GM19035 (cell line): ENCODE results near the gene PLXDC2.

Experiments used
- ATAC-seq: cut with Tn5 transposase; IDR thresholded peaks from one replicate; pipeline ENCODE4 v1.9.1; 2021; ENCODE audit not compliant: unreplicated experiment

Gene PLXDC2

GRCh38 chr10:19908991-19909696, 92.9 kb downstream of the PLXDC2 start:
- no peak for ATAC-seq

DNA sequence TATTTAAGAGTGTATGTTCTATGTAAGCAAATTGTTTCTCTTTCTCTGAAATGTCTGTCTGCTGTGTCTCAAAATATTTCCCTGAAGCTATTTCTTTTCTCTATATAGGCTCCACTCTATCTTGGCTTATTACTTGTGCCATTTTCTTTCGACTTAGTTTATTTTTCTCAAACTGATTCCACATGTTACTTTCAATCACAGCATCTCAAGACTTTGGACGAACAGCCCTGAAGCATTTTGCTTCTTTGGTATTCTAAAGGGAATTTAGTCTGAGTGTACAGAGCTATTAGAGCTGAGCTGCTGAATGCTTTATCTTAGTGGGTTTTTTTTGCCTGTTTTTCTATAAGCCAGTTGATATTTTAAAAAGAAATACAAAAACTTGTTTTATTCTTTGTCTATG, 95.7 kb downstream of the PLXDC2 start:
- no peak for ATAC-seq

- no peak for ATAC-seq
These were observed 97.8 kb downstream of the PLXDC2 start for GRCh38 chr10:19913987-19914386.

- ATAC-seq: no peak
These were observed 98.9 kb downstream of the PLXDC2 start for GRCh38 chr10:19915125-19915524.

GRCh38 chr10:19915816-19916215, 99.6 kb downstream of the PLXDC2 start:
- no peak for ATAC-seq

DNA sequence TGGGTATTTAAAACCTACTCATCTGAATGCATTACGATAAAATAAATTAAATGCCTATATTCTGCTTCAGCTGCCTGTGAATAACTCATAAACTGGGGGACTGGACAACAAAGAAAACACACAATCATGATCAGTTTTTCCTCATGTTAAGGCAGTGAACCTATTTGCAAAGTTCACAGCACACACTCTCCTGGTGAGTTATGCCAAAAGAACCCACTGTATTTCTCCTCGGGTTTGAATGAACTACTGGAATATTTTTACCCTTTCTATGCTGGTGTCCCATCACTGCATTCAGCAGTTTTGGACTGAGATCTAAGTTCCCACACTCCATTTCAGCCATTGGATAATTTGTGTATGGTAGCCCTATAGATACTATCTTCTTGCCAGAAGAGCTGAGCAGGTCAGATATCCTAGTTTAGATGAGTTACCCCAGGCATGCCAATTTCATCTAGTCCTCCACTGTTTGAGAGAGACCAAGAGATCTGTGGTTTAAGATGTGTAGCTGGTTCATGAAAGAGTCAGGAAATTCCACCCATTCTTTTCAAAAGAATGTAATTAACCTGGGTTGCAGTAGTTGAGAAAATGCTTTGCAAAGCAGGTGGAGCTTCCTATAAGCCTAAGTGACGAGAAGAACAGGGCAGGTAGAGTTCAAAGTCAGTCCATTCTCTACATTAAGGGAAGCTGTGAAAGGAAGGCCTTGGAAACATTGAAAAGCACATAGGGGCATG, 101.7 kb downstream of the PLXDC2 start:
- no peak for ATAC-seq

DNA sequence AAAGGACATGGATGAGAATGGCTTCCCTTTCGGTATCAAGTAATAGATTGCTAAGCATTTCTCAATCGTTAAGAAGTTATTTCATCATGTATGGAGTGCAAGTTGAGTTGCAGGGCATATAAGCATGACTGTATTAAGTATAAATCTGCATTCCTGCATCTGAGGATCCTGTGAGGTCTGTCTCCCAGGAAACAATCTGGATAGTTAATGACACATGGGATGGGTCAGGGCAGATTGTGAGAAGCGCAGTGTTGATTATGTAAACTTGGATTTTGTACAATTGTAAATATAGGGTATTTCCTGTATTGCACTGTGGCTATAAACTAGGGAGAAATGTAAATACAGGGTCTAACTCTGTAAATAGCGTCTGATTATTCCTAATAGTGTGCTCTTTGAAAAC, 102.6 kb downstream of the PLXDC2 start:
- ATAC-seq: no peak

GRCh38 chr10:19919671-19920070, 103.4 kb downstream of the PLXDC2 start:
- no peak for ATAC-seq

- ATAC-seq: no peak
These were observed 104.0 kb downstream of the PLXDC2 start for GRCh38 chr10:19920075-19920726.

DNA sequence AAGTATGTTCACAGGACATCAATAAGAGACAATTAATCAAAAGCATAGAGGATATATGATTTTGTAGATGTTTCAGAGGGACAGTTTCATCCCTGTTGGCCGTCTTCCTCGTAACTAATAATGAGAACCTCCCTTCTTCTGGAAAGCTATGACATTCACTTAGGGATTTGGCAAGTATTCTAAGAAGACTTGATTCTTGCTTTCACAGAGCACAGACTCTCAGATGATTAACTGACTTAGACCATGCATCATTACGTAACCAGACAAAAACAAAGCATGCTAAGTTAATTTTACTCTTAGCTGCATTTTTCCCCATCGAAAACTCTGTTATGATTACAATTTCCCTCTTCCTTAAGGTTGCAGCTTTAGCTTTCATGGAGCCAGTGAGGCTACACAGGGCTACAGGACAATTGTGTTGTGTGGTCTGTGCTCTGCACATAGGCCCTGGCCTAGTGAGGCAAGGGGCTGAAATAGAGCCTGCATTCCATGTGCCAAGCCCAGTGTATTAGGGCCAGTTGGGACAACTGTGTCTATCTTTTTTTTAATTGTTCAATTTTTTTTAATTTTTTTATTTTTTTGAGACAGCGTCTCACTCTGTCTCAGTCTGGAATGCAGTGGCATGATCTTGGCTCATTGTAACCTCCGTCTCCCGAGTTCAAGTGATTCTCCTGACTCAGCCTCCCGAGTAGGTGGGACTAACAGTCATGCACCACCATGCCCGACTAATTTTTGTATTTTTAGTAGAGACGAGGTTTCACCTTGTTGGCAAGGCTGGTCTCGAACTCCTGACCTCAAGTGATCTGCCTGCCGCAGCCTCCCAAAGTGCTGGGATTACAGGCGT, 105.3 kb downstream of the PLXDC2 start:
- ATAC-seq: no peak

GRCh38 chr10:19922236-19922963, 106.2 kb downstream of the PLXDC2 start:
- ATAC-seq: no peak

- no peak for ATAC-seq
These were observed 108.8 kb downstream of the PLXDC2 start for GRCh38 chr10:19925064-19925463.

DNA sequence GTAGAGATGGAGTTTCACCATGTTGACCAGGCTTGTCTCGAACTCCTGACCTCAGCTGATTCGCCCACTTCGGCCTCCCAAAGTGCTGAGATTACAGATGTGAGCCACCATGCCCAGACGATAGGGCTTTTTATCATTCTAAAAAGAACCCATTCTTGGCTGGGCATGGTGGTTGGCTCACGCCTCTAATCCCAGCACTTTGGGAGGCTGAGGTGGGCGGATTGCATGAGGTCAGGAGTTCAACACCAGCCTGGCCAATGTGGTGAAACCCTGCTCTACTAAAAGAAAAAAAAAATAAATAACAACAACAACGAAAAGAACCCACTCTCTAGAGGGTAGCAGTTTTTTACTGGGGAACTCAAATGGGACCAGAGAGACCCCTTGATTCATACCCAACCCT, 112.7 kb downstream of the PLXDC2 start:
- no peak for ATAC-seq

DNA sequence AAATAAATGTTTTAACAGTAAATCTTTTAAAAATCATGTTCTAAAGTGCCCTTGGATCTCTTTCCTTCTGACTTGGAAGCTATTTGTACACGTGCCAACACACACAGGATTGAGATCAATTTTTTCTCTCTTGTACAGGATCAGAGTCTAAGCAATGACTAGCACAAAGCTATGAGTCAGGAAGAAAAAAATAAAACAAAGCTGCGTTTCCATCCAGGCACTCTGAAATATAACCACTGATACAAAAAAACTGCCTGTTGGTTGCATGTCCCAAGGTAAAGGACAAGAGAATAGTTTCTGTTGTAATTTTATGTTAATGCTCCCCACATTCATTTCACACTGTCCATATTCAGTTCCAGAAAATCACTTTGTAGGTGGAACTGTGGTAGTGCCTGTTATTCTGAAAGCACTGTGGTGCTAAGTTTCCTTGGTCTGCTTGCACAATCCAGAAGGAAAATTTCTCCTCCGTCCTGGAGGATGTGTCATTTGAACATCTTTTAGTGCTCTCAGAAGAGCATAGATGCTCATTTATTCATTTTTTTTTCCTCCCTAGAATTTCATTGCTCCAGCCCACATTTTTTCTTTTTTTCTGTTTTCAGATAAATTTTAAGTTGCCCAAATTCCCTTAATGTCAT, 113.4 kb downstream of the PLXDC2 start:
- no peak for ATAC-seq

DNA sequence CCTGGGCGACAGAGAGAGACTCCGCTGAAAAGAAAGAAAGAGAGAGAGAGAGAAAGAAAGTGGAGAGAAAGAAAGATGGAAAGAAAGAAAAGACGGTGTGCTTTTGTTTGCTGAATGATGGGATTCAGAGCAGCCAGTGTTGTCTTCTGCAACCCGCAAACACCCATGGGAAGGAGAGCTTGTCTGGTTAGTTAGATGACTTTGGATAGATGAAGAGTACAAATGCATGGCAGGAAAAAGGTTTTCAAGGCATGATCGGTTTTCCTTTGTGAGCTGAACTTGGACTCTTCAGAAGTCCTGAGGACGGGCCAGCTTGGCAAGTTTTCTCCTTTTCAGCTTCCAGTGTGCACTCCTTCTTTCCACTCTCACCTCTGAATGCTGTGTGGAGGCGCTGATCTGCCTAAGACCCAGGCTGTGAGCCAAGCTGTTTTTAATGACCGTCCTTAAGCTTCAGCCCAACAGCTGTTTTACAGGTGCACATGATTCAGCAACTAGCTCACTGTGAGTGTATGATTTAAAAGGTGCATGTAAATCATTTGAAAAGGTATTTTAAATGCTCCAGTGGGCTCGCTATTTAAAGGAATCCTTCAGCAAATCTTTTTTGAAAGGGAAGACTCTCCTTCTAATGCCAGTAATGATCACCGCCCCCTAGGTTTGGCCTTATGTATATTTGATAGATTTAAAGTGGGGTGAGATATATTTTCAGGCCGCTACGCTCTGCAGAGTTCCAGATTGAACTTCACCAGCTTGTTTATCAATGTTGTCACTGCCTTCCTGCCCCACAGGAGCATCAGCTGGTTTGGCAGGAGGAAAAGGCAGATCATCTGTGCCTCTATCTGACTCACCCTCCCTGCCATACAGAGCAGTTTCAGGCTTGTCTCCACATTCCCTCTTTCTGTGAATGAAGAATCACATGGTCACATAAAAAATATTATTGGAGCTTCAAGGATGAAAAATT, 115.0 kb downstream of the PLXDC2 start:
- no peak for ATAC-seq

DNA sequence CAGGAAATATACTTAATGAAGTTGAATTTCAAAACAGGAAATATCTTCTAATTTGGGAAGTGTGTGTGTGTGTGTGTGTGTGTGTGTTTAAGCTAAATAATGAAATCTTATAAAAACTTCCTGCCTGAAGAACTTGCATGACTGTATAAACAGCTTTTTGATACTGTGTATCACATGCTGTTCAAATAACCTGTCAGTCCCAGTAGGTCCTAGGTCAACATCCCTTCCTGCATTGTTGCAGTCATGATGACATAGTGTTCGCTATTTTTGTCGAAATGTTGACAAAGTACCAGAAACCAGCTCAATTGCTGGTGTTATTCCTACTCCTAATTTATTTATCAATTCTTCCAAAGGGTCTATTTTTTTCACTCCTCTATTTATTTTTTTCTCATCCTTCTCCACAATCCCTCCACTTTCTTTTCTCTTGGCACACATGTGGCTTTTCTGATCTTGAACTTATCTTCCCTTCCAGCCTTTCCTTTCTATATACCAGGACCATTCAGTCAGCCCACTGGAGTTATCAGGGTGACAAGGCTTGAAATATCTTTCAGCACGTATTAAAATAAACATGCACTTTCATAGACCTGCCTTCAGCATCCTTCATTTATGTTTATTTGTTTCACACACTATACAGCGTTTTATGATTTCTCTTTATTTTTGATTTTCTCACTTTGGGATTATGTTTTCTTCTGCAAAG, 115.8 kb downstream of the PLXDC2 start:
- no peak for ATAC-seq

- ATAC-seq: no peak
These were observed 116.7 kb downstream of the PLXDC2 start for GRCh38 chr10:19932806-19933371.

GRCh38 chr10:19933772-19934171, 117.5 kb downstream of the PLXDC2 start:
- no peak for ATAC-seq
